ENCODE results near the gene ADGRE3.
"Not testable (repeated sequence)": the region's sequence is repeated elsewhere in the genome, so short reads cannot be mapped to it uniquely, and the experiment has no call there.

The ADGRE3 gene

DNA sequence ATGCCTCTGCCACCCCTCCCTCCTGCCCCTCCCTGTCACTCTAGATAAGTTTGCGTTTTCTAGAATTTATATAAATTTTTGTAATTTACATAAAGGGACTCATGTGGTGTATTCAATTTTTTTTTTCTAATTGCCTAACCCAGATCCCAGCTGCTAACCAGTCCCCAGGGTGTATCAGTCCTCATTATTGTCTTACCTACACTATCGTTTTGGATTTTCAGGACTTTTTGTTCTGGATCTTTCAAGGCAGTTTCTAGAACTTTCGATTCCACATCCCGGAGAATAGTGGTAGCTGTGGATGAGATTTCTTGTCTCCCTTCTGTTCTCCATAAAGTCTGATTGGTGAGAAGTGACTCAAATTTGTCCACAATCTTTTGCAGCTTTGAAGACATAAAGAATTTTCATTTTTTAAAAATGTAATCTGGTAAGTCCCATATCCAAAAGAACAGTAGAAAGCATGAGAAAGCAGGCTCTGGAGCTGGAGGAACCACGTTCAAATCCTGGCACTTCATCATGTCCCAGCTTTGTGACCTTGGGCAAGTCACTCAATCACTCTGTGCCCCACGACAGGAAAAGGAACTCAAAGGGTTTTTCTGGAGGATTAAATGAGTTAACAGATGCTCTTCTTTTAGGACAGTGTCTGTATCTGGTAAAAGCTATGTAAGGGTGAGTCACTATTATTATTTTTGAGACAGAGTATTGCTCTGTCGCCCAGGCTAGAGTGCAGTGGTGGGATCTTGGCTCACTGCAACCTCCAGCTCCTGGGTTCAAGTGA, 19.7 kb downstream of the ADGRE3 start:
- H3K27ac ChIP-seq: no peak overlapping the region
- TF ChIP-seq, protein P1, sequence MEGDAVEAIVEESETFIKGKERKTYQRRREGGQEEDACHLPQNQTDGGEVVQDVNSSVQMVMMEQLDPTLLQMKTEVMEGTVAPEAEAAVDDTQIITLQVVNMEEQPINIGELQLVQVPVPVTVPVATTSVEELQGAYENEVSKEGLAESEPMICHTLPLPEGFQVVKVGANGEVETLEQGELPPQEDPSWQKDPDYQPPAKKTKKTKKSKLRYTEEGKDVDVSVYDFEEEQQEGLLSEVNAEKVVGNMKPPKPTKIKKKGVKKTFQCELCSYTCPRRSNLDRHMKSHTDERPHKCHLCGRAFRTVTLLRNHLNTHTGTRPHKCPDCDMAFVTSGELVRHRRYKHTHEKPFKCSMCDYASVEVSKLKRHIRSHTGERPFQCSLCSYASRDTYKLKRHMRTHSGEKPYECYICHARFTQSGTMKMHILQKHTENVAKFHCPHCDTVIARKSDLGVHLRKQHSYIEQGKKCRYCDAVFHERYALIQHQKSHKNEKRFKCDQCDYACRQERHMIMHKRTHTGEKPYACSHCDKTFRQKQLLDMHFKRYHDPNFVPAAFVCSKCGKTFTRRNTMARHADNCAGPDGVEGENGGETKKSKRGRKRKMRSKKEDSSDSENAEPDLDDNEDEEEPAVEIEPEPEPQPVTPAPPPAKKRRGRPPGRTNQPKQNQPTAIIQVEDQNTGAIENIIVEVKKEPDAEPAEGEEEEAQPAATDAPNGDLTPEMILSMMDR (IDR thresholded peaks at IDR 0.05): no peak
- H3K4me3 ChIP-seq: no peak overlapping the region
- no peak for DNase-seq (ENCODE audit: low spot score)

DNA sequence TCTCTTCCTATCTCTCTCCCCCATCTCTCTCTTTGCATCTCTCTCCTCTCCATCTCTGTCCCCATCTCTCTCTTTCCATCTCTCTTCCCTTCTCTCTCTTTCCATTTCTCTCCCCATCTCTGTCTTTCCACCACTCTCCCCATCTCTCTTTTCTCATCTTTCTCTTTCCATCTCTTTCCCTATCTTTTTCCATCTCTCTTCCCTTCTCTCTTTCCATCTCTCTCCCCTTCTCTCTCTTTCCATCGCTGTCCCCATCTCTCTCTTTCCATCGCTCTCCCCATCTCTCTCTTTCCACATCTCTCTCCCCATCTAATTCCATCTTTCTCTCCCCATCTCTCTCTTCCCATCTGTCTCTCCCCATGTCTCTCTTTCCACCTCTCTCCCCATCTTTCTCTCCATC, 24.5 kb downstream of the ADGRE3 start:
- H3K4me3 ChIP-seq: no peak overlapping the region
- TF ChIP-seq, protein P1 (IDR thresholded peaks at IDR 0.05): no peak
- DNase-seq (ENCODE audit: low spot score): no peak
- H3K27ac ChIP-seq: no peak overlapping the region

DNA sequence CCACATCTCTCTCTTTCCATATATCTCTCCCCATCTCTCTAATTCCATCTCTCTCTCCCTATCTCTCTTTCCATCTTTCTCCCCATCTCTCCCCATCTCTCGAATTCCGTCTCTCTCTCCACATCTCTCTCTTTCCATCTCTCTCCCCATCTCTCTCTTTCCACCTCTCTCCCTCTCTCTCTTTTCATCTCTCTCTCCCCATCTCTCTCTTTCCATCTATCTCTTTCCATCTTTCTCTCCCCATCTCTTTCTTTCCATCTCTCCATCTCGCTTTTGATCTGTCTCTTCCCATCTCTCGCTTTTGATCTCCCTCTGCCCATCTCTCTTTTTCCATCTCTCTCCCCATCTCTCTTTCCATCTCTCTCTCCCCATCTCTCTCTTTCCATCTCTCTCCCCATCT, 25.6 kb downstream of the ADGRE3 start:
- no peak for DNase-seq (ENCODE audit: low spot score)
- TF ChIP-seq, protein P1 (IDR thresholded peaks at IDR 0.05): no peak
- H3K4me3 ChIP-seq: no peak overlapping the region
- H3K27ac ChIP-seq: no peak overlapping the region

DNA sequence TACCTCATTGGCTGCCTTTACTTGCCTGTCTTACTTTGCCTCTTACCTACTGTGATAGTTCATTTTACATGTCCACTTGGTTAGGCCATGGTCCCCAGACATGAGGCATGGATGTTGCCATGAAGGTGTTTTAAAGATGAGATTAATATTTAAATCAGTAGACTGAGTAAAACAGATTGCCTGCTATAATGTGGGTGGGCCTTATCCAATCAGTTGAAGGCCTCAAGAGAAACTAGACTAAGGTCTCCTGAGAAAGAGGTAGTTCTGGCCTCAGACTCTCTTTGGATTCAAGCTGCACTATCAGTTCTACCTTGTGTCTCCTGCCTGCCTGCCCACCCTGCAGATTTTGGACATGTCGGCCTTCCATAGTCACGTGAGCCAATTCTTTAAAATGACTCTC, 26.1 kb downstream of the ADGRE3 start:
- TF ChIP-seq, protein P1 (IDR thresholded peaks at IDR 0.05): no peak
- no peak overlapping the region for H3K4me3 ChIP-seq
- H3K27ac ChIP-seq: no peak overlapping the region
- DNase-seq (ENCODE audit: low spot score): no peak

DNA sequence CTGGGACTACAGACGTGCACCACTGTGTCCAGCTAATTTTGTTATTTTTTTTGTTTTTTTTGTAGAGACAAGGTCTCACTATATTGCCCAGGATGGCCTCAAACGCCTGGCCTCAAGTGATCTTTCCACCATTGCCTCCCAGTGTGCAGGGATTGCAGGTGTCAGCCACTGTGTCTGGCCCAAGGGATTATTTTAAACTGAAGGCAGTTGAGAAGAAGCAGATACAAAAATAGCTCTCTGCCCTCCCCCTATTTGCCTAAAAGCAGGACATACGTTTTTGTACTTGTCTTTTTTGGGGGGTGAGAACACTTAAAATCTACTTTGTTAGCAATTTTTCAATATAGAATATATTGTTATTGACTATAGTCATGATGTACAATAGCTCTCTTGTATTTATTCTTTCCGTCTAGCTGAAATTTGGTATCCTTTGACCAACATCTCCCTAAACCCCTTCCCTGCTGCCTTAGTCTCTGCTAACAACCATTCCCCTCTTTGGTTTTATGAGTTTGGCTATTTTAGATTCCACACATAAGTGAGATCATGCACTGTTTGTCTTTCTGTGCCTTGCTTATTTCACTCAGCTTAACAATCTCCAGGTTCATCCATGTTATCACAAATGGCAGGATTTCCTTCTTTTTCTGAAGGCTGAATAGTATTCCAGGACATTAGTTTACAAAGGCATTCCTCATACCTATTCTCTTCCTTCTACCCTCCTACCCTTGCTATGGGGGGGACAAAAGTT, 34.9 kb downstream of the ADGRE3 start:
- DNase-seq (ENCODE audit: low spot score): no peak
- Histone ChIP-seq H3K27ac (no peak overlapping the region), H3K4me3 (no peak overlapping the region)
- TF ChIP-seq, protein P1 (IDR thresholded peaks at IDR 0.05): no peak

DNA sequence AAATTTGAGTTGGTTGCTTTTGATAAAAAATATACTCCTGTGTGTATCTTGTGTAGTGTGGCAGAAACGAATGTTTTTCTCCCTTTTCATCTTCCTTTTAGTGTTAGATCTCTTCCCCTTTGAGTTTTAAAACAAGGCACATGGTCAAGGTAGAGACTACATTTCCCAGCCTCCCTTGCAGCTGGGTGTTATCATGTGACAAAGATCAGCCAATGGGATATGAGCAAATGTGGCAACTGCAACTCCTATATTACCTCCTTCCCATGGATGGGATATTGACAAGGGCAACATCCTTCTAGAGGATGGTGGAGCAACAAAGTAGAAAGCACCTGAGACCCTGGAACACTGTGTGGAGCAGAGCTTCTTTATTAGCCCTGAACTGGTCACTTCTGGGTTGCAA, 42.4 kb downstream of the ADGRE3 start:
- Histone ChIP-seq H3K27ac (no peak overlapping the region), H3K4me3 (no peak overlapping the region)
- TF ChIP-seq, protein P1 (IDR thresholded peaks at IDR 0.05): no peak
- DNase-seq (ENCODE audit: low spot score): no peak

DNA sequence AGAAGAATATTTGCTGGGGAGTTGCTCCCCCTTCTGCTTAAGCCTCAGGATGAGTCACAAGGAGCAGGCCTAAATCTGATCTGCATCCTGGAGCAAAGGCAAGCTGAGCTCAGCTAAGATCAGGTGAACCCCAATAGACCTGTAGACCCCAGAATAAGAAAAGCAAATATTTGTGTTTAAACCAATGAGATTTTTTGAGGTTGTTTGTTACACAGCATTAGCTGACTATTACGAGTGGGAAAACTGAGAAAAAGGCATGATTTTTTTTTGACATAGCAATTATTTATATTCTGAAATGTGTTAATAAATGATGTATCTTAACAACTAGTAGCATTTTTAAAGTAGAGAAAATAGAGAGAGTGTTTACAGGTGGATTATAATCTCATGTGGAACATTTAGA, 45.1 kb downstream of the ADGRE3 start:
- no peak overlapping the region for H3K4me3 ChIP-seq
- DNase-seq (ENCODE audit: low spot score): no peak
- TF ChIP-seq, protein P1 (IDR thresholded peaks at IDR 0.05): no peak
- H3K27ac ChIP-seq: no peak overlapping the region

DNA sequence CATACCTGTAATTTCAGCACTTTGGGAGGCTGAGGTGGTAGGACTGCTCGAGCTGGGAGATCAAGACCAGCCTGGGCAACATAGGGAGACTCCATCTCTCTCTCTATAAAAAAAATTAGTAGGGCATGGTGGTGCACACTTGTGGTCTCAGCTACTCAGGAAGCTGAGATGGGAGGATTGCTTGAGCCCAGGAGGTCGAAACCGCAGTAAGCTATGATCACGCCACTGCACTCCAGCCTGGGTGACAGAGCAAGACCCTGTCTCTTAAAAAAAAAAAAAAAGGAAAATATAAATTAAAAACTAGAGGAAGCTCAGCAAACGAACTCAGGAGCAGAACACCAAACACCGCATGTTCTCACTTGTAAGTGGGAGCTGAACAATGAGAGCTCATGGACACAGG, 50.2 kb downstream of the ADGRE3 start:
- DNase-seq (ENCODE audit: low spot score); H3K27ac ChIP-seq; H3K4me3 ChIP-seq: not testable (repeated sequence)
